K562 (cell line): ENCODE data around the gene NFKBIB.
"Not testable (repeated sequence)": the region's sequence is repeated elsewhere in the genome, so short reads cannot be mapped to it uniquely, and the experiment has no call there.

Source experiments
- BHLHE40 ChIP-seq: IDR thresholded peaks from 2 replicates; pipeline ENCODE4 v1.6.1; 2011; ENCODE audit warnings: low read length, improper control_type of control experiment
- EP300 ChIP-seq: IDR thresholded peaks from 2 replicates; pipeline ENCODE4 v1.6.1; 2012; ENCODE audit warnings: low read length, improper control_type of control experiment
- POLR2A ChIP-seq: fragments of 450-650 bp; conservative IDR thresholded peaks from 2 replicates; pipeline ENCODE4 v1.6.1; 2016
- RAD21 ChIP-seq, 2 experiments: fragments of 250-450 bp in 1 of 2; fragments of 450-650 bp in 1 of 2; sonication (Bioruptor Pico) in 1 of 2; formaldehyde crosslinking in 1 of 2; IDR thresholded peaks in 1 of 2; conservative IDR thresholded peaks in 1 of 2; 2 replicates each; pipeline versions ENCODE4 v1.4.0 to v1.8.0; 2020 to 2022; ENCODE audit warnings: mild to moderate bottlenecking in 2 of 2, moderate library complexity in 1 of 2
- RBM25 ChIP-seq: fragments of 200-400 bp; formaldehyde crosslinking; IDR thresholded peaks from 2 replicates; pipeline ENCODE4 v1.6.1; 2018; ENCODE audit warnings: low read length, low read depth, moderate library complexity; ENCODE audit not compliant: severe bottlenecking
- RFX5 ChIP-seq: IDR thresholded peaks from 2 replicates; pipeline ENCODE4 v1.6.1; 2011; ENCODE audit warnings: low read depth, mild to moderate bottlenecking, improper control_type of control experiment, low read length
- TCF7L2 ChIP-seq: fragments of 150-350 bp; IDR thresholded peaks from 2 replicates; pipeline ENCODE4 v1.6.1; 2016; ENCODE audit warnings: low read depth, mild to moderate bottlenecking, low read length, moderate library complexity
- USF1 ChIP-seq: sonication (generic); formaldehyde crosslinking; IDR thresholded peaks from 2 replicates; pipeline ENCODE4 v1.9.0; 2022; ENCODE audit warnings: mild to moderate bottlenecking, missing genetic modification reagents
- ZKSCAN8 ChIP-seq: fragments of 200-800 bp; sonication (Bioruptor generic); IDR thresholded peaks from 2 replicates; pipeline ENCODE4 v1.6.1; 2016; ENCODE audit warnings: missing genetic modification characterization, missing compliant biosample characterization
- ZNF551 ChIP-seq: fragments of 250-450 bp; sonication (Bioruptor Pico); IDR thresholded peaks from 2 replicates; pipeline ENCODE4 v1.5.0; 2021; ENCODE audit warnings: mild to moderate bottlenecking, moderate library complexity
- TF ChIP-seq, protein P1 (sequence below): fragments of 250-450 bp; sonication (Bioruptor Pico); IDR thresholded peaks from 2 replicates; pipeline ENCODE4 v1.5.0; 2022; ENCODE audit warnings: mild to moderate bottlenecking

DNA sequence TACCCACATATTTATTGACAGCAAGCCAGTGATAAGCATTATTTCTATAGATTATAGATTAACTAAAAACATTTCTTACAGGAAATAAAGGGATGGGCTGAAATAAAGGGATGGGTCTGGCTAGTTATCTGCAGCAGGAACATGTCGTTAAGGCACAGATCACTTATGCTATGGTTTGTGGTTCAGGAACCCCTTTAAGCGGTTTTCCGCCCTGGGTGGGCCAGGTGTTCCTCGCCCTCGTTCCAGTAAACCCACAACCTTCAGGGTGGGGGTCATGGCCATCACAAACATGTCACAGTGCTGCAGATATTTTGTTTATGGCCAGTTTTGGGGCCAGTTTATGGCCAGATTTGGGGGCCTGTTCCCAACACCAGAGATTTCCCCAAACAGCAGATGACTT, 41.7 kb downstream of the NFKBIB start:
- TF ChIP-seq RAD21 (CRISPR knock-in tag; conservative IDR thresholded peaks at IDR 0.05 in 1 of 2, IDR thresholded peaks at IDR 0.05 in 1 of 2); ZKSCAN8 (CRISPR knock-in tag); RFX5; TCF7L2; POLR2A; EP300; BHLHE40; ZNF551 (CRISPR knock-in tag); USF1 (CRISPR knock-in tag); RBM25: not testable (repeated sequence)
- TF ChIP-seq, protein P1, sequence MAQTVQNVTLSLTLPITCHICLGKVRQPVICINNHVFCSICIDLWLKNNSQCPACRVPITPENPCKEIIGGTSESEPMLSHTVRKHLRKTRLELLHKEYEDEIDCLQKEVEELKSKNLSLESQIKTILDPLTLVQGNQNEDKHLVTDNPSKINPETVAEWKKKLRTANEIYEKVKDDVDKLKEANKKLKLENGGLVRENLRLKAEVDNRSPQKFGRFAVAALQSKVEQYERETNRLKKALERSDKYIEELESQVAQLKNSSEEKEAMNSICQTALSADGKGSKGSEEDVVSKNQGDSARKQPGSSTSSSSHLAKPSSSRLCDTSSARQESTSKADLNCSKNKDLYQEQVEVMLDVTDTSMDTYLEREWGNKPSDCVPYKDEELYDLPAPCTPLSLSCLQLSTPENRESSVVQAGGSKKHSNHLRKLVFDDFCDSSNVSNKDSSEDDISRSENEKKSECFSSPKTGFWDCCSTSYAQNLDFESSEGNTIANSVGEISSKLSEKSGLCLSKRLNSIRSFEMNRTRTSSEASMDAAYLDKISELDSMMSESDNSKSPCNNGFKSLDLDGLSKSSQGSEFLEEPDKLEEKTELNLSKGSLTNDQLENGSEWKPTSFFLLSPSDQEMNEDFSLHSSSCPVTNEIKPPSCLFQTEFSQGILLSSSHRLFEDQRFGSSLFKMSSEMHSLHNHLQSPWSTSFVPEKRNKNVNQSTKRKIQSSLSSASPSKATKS (CRISPR knock-in tag) = not testable (repeated sequence)
